Lower leg skin (tissue), 4 donors: ENCODE measurements around the gene BMP7. TPM values are rescaled to one million over a fixed set of nuclear protein-coding genes. Genes with fewer than 3 reads are reported as not detected.
"Not testable (repeated sequence)": the region's sequence is repeated elsewhere in the genome, so short reads cannot be mapped to it uniquely, and the experiment has no call there.

Source experiments
- DNase-seq, 2 donors: peaks; one replicate each; pipeline ENCODE4 v3.0.0-alpha.2; 2019; ENCODE audit warnings: low spot score in 2 of 2
- H3K4me3 ChIP-seq: fragments of 200-600 bp; sonication (generic); 2 replicates; pipeline ENCODE4 v1.5.1; 2017; ENCODE audit warnings: mild to moderate bottlenecking, low read depth; ENCODE audit not compliant: poor library complexity, severe bottlenecking
- CTCF ChIP-seq, 3 donors: fragments of 450-650 bp; IDR thresholded peaks; one replicate each; pipeline ENCODE4 v1.5.1; 2016; ENCODE audit warnings: antibody characterized with exemption in 3 of 3, mild to moderate bottlenecking in 3 of 3, moderate library complexity in 2 of 3
- POLR2A ChIP-seq, 2 donors: fragments of 450-650 bp; IDR thresholded peaks; one replicate each; pipeline ENCODE4 v1.6.1; 2016 to 2017; ENCODE audit warnings: antibody characterized with exemption in 2 of 2, mild to moderate bottlenecking in 1 of 2, moderate library complexity in 1 of 2
- WGBS, 2 donors: methylation state at CpG; one replicate each; pipeline ENCODE4 v1.1.5; 2018; 5-methylcytosine and 5-hydroxymethylcytosine counted together
- intact Hi-C: fragments of 100-400 bp; cut with DNase I; formaldehyde crosslinking; loops from one replicate; pipeline ENCODE4 v1.15.0; 2023; ENCODE audit warnings: low total_unique reads
- total RNA-seq, 4 donors: library from RNA; depleted of rRNA; stranded (reverse); fragments of >200 nt; gene quantifications; one replicate each; pipeline ENCODE4 v1.1.0, GENCODE V29; 2016

Gene BMP7
- total RNA-seq, 4 donors from 2014 or later: 40.5 to 66.3 (median 46.8) TPM

GRCh38 chr20:57194154-57194553, 72.3 kb downstream of the BMP7 start:
- no peak for DNase-seq
- intact Hi-C loops: no loop called here
- TF ChIP-seq CTCF (IDR thresholded peaks at IDR 0.05) (no peak), POLR2A (IDR thresholded peaks at IDR 0.05) (no peak)
- no peak overlapping the region for H3K4me3 ChIP-seq
- WGBS, 2 donors: 93% methylated on average over 7 of the region's 7 CpGs

- no peak overlapping the region for H3K4me3 ChIP-seq
- no peak for TF ChIP-seq CTCF (IDR thresholded peaks at IDR 0.05)
- no peak for TF ChIP-seq POLR2A (IDR thresholded peaks at IDR 0.05)
- DNase-seq: no peak
- intact Hi-C loops: no loop called here
- 91% methylated on average over 13 of the region's 13 CpGs for WGBS, 2 donors
These were observed 73.3 kb downstream of the BMP7 start for GRCh38 chr20:57193094-57193493.

GRCh38 chr20:57192311-57192710, 74.1 kb downstream of the BMP7 start:
- no peak for TF ChIP-seq POLR2A (IDR thresholded peaks at IDR 0.05)
- TF ChIP-seq CTCF (IDR thresholded peaks at IDR 0.05): no peak
- H3K4me3 ChIP-seq: no peak overlapping the region
- DNase-seq: no peak
- intact Hi-C loops: no loop called here
- 86 to 94% methylated on average over 6 of the region's 6 CpGs for WGBS, 2 donors

- H3K4me3 ChIP-seq, DNase-seq, intact Hi-C loops: not testable (repeated sequence)
- WGBS, 2 donors: 89 to 90% methylated on average over 8 of the region's 8 CpGs
These were observed 75.2 kb downstream of the BMP7 start for GRCh38 chr20:57191265-57191638.

- WGBS, 2 donors: 90 to 91% methylated on average over 17 of the region's 17 CpGs
- TF ChIP-seq POLR2A (IDR thresholded peaks at IDR 0.05) (no peak), CTCF (IDR thresholded peaks at IDR 0.05) (no peak)
- H3K4me3 ChIP-seq: no peak overlapping the region
- DNase-seq: no peak
- intact Hi-C loops: no loop called here
These were observed 75.7 kb downstream of the BMP7 start for GRCh38 chr20:57190536-57191264.

GRCh38 chr20:57189713-57190112, 76.7 kb downstream of the BMP7 start:
- intact Hi-C loops: no loop called here
- no peak for TF ChIP-seq CTCF (IDR thresholded peaks at IDR 0.05)
- TF ChIP-seq POLR2A (IDR thresholded peaks at IDR 0.05): no peak
- WGBS, 2 donors: 86 to 90% methylated on average over 5 of the region's 5 CpGs

More at GRCh38 chr20:57189713-57190112, 76.7 kb downstream of the BMP7 start:
- H3K4me3 ChIP-seq: no peak overlapping the region
- DNase-seq: no peak
